GM19351 (cell line): ENCODE results near the gene OTOG.

ENCODE experiments used
- ATAC-seq: cut with Tn5 transposase; IDR thresholded peaks from one replicate; pipeline ENCODE4 v1.9.1; 2021; ENCODE audit warnings: mild to moderate bottlenecking, moderate library complexity; ENCODE audit not compliant: unreplicated experiment

OTOG gene

DNA sequence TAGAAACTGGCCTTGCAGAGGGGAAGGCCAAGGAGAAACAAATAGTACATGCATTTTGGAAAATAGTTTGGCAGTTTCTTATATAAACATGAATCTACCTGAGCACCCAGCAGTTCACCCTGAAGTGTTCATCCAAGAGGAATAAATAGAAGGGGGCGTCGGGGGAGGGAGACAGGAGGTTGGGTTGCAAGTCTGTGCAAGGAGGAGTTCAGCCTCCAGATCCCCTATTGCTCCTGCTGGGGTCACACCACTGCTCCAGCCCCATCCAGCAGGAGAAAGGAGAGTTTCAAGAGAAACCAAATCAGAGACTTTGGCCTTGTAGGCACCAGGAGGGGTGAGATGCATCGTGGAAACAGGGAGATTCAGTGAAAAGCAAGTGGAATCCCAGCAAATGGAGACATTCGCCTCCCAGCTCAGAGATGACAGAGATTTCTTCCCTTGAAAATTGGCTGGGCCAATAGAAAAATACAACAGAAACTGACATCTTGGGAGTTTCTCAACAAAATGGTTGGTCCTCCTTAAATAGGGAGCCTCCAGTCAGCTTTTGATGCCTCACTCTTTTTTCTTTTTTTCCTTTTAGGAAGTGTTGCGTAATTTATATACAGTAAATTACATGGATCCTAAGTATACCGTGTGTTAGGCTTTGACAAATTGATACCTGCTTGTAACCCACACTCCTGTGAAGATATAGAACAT is 34.1 kb downstream of the OTOG start:
- ATAC-seq = no peak

GRCh38 chr11:17581732-17582053 is 34.6 kb downstream of the OTOG start:
- no peak for ATAC-seq

GRCh38 chr11:17585911-17586695 is 39.0 kb downstream of the OTOG start:
- ATAC-seq = no peak

GRCh38 chr11:17588166-17588565 is 41.1 kb downstream of the OTOG start:
- no peak for ATAC-seq

GRCh38 chr11:17588721-17589120 is 41.7 kb downstream of the OTOG start:
- ATAC-seq = no peak

DNA sequence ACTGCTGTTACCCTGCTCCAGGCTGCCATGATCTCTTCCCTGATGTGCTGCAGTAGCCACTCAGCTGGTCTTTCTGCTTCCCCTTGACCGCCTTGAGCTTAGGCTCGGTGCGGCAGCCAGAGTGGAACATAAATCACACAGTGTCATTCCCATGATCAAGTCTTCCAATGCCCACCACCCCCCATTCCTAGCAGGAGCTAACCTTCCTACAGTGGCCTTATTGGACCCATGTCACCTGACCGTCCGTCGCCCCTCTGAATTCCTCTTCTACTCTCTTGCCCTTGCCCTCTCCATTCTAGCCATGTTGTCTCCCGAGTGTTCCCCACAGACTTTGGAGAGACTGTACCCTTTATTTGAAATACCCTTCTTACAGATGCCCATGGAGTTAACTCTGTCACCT is 43.4 kb downstream of the OTOG start:
- ATAC-seq = no peak

DNA sequence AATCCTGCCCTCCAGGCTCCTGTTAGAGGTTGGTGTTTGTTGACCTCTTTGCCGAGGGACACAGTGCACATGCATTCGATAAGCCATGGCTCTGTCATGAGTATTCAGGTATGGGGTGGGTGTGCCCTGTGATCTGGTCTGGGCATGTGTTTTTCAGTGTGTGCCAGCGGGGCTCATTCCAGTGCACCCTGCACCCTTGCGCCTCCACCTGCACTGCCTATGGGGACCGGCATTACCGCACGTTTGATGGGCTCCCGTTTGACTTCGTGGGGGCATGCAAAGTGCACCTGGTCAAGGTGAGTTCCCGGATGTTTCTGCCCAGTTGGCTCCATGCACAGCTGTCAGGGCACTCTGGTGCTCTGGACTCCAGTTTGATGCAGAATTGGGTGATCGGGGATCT is 44.2 kb downstream of the OTOG start:
- ATAC-seq = no peak

- ATAC-seq = no peak
Measured at GRCh38 chr11:17593466-17594245, 46.6 kb downstream of the OTOG start.

DNA sequence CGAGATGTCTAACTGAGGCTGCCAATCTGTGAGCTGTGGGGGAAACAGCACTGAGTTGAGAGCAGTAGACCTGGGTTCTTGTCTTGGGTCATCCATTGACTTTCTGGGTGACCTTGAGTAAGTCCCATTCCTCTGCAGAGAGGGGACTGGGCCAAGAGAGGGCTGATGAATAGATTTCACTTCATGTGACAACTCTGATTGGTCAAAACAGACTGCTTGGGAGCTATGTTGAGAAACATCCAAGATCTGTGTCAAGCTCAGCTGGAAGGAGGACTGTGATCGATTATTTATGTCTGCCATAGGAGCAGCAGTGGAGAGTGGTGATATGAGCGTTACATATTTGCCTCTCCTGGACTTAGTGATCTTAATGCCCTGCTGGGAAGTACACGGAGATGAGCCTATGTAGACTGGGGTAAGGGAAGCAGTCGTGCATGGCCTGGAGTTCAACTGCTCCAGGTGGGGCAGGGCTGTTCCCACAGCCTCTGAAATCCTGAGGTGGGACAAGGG is 47.7 kb downstream of the OTOG start:
- ATAC-seq = no peak

- no peak for ATAC-seq
Measured at GRCh38 chr11:17595526-17596309, 48.7 kb downstream of the OTOG start.

DNA sequence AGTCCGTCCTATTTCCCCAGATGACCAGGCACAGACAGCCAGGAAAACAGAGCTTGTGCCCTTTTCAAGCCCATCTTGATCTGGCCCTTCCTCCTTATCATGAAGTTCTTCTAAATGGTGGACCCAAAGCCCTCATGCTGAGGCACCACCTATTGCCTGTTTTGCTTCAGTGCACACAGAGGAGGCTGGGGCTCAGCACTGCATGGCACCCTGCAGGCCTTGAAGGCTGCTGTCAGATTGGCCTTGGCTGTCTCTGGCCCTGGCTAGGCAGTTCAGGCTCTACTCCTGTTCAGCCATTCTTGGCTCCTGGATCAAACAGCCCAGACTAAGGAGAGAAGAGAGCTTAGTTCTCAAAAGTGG is 49.2 kb downstream of the OTOG start:
- no peak for ATAC-seq

DNA sequence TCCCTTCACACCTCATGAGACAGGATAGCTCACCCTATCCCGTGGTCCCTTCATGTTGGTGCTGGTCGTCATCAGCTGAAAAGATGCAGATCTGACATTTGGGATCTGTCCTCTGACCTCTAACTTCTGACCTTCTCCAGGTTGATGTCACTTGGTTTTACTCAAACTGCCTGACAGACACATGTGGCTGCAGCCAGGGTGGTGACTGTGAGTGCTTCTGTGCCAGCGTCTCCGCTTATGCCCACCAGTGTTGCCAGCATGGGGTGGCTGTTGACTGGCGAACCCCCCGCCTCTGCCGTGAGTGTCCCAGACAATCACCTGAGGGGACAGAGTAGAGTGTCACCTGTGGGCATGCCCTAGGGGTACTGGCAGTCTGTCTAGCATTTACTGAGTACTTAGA is 49.7 kb downstream of the OTOG start:
- ATAC-seq = no peak

- no peak for ATAC-seq
Measured at GRCh38 chr11:17597770-17598169, 50.7 kb downstream of the OTOG start.

DNA sequence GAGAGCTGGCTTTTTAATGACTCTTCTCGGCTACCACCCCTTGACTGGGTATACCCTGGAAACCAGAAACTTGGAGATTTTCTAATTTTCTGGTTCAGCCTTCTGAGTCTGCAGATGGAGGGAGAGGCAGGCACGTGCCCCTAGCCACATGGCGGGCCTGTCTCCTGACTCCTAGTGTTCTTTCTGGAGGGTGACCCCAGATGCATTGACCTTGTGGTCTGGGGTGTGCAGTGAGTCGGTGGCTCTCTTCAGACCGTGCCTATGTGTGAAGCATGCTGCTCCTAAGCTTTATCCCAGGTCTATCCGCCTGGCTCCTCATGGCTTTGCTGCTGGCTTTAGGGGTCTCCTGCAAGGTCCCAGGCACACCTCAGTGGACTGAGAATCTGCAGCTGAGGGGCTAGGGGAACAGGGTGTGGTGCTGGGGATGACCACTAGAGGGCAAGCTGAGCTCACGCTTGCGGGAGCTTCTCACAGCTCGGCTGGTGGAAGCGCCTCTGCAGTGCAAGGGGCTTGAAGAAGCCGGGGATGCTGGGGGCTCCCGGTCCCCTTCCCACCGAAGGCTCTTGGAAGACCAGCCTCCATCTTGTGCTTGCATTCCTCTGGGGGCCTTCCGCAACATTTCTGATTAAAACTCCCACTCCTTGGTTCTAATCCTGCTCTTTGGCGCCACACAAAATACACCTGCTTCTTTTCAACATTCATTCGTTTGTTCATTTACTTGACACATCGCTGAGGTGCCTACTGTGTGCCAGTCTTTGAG is 51.8 kb downstream of the OTOG start:
- ATAC-seq = peak; percentile 93

GRCh38 chr11:17599460-17599925 is 52.4 kb downstream of the OTOG start:
- ATAC-seq = no peak

DNA sequence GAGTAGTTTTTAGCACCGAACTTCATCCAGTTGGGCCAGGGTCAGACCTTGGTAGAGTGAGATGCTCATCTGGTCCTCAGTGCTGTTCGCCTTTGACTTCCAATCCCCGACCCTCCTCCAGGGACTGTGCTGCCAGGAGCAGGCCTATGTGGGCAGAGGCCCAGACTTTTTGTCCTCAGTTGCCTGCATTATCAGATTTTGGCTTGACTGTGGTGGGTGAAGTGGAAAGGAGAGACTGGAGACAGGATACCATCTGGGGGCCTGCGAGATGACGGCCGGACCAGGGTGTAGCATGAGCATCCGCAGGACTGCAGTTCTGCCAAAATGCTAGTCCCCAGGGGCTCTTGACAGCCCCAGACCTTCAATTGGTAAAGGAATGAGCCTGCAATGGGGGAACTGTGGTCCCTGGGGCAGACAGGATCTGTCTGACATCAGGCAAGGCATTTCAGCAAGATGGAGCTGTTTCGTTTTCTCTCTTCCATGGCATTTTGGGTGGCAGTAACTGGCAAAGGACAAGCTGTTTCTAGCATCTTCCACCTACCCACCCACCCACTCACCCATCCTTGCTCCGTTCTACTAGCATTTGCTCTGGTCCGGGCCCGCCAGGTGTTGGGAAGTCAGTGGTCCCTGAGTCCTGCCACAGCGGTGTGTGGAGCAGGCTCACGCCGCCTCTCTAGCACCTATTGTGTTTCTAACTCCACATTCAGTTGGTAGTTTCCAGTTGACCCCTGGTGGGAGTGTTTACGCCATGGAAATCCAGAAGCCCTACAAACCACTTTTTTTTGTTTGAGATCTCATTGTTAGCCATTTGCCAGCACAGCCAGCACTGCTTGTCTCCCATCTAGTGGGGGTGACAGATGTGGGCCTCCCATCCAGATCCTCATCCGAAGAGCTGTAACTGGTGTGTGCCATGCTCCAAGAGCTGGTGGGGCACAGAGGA is 53.5 kb downstream of the OTOG start:
- ATAC-seq = no peak

GRCh38 chr11:17601256-17601671 is 54.2 kb downstream of the OTOG start:
- no peak for ATAC-seq

GRCh38 chr11:17601676-17602075 is 54.6 kb downstream of the OTOG start:
- no peak for ATAC-seq
